ENCODE measurements around the gene GPR161.

- TF ChIP-seq, protein P1, sequence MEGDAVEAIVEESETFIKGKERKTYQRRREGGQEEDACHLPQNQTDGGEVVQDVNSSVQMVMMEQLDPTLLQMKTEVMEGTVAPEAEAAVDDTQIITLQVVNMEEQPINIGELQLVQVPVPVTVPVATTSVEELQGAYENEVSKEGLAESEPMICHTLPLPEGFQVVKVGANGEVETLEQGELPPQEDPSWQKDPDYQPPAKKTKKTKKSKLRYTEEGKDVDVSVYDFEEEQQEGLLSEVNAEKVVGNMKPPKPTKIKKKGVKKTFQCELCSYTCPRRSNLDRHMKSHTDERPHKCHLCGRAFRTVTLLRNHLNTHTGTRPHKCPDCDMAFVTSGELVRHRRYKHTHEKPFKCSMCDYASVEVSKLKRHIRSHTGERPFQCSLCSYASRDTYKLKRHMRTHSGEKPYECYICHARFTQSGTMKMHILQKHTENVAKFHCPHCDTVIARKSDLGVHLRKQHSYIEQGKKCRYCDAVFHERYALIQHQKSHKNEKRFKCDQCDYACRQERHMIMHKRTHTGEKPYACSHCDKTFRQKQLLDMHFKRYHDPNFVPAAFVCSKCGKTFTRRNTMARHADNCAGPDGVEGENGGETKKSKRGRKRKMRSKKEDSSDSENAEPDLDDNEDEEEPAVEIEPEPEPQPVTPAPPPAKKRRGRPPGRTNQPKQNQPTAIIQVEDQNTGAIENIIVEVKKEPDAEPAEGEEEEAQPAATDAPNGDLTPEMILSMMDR (IDR thresholded peaks at IDR 0.05; ENCODE audit: low read depth, low read length): no peak
- TF ChIP-seq EZH2phosphoT487 (IDR thresholded peaks at IDR 0.05; ENCODE audit: low read depth): no peak
These were observed 46.8 kb downstream of the GPR161 start for GRCh38 chr1:168089979-168090337.

All from OCI-LY3 (cell line).